ENCODE measurements around the gene SLC26A1. TPM values are rescaled to one million over a fixed set of nuclear protein-coding genes. Genes with fewer than 3 reads are reported as not detected.
"Not testable (repeated sequence)": the region's sequence is repeated elsewhere in the genome, so short reads cannot be mapped to it uniquely, and the experiment has no call there.

The SLC26A1 gene
- total and polyA plus RNA-seq, 12 donors = 0.06 to 0.66 (median 0.33) TPM; not detected in 8

GRCh38 chr4:978957-979701 lies 14.1 kb downstream of the SLC26A1 start:
- H3K4me1 ChIP-seq = peaks cover 0 to 15% (median 0%) of the 10 kb centered on the region in 9 donors

GRCh38 chr4:976016-976415 lies 17.2 kb downstream of the SLC26A1 start:
- H3K27ac ChIP-seq; DNase-seq; H3K36me3 ChIP-seq; H3K9me3 ChIP-seq; ATAC-seq; H3K27me3 ChIP-seq; intact Hi-C loops (cut with DNase I); H3K4me3 ChIP-seq: not testable (repeated sequence)
- WGBS, 2 donors = 97 to 98% methylated on average over 13 to 21 of the region's 25 CpGs
- H3K4me1 ChIP-seq = peaks cover 9 to 39% (median 23%) of the 10 kb centered on the region in 9 donors

More at GRCh38 chr4:978957-979701, 14.1 kb downstream of the SLC26A1 start:
- ATAC-seq (peak in 1 of 8 donors; percentile 28), DNase-seq (no peak)
- Histone ChIP-seq H3K4me3 (no peak overlapping the region), H3K27me3 (no peaks in the 10 kb centered on the region), H3K9me3 (no peaks in the 10 kb centered on the region), H3K36me3 (no peaks in the 10 kb centered on the region), H3K27ac (peak overlapping the region in 1 of 10 donors; percentile 47)
- 50 to 52% methylated on average over 20 of the region's 20 CpGs for WGBS, 2 donors
- TF ChIP-seq, protein P1, sequence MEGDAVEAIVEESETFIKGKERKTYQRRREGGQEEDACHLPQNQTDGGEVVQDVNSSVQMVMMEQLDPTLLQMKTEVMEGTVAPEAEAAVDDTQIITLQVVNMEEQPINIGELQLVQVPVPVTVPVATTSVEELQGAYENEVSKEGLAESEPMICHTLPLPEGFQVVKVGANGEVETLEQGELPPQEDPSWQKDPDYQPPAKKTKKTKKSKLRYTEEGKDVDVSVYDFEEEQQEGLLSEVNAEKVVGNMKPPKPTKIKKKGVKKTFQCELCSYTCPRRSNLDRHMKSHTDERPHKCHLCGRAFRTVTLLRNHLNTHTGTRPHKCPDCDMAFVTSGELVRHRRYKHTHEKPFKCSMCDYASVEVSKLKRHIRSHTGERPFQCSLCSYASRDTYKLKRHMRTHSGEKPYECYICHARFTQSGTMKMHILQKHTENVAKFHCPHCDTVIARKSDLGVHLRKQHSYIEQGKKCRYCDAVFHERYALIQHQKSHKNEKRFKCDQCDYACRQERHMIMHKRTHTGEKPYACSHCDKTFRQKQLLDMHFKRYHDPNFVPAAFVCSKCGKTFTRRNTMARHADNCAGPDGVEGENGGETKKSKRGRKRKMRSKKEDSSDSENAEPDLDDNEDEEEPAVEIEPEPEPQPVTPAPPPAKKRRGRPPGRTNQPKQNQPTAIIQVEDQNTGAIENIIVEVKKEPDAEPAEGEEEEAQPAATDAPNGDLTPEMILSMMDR (IDR thresholded peaks at IDR 0.05) = no peak
- intact Hi-C loops (cut with DNase I) = no loop called here

- TF ChIP-seq, protein P1 (IDR thresholded peaks at IDR 0.05) = no peak
- 91 to 94% methylated on average over 9 of the region's 9 CpGs for WGBS, 2 donors
- Histone ChIP-seq H3K9me3 (no peaks in the 10 kb centered on the region), H3K4me3 (no peak overlapping the region), H3K4me1 (peaks cover 9 to 40% (median 24%) of the 10 kb centered on the region in 9 donors), H3K27ac (no peak overlapping the region), H3K27me3 (no peaks in the 10 kb centered on the region), H3K36me3 (no peaks in the 10 kb centered on the region)
- DNase-seq = no peak
- ATAC-seq = no peak
- intact Hi-C loops (cut with DNase I) = loop anchor here in 1 of 10 donors (5.0 kb wide), 1 partner anchor 37 kb away; no protein-coding TSS in a partner anchor
These were observed 18.5 kb downstream of the SLC26A1 start for GRCh38 chr4:974668-975067.

GRCh38 chr4:973431-974397 lies 19.5 kb downstream of the SLC26A1 start, which contains the start of gene DGKQ:
Gene DGKQ, minus strand, starts transcription at chr4:973569. Its CDS starts 87 bp downstream, at chr4:973482.
- Histone ChIP-seq H3K9me3 (no peaks in the 10 kb centered on the region), H3K27ac (peak within 1 kb of the TSS in 4 of 10 donors; percentile 35 to 53 (median 43)), H3K36me3 (no peaks in the 10 kb centered on the region), H3K4me1 (peaks cover 9 to 31% (median 24%) of the 10 kb centered on the region in 9 donors), H3K4me3 (peak within 1 kb of the TSS; percentile 61 to 91 (median 80)), H3K27me3 (peaks cover 0 to 4% (median 0%) of the 10 kb centered on the region in 7 donors)
- ATAC-seq = peak; percentile 95 to 99 (median 98)
- 25 to 27% methylated on average over 96 to 123 of the region's 123 CpGs for WGBS, 2 donors
- peak; percentile 86 to 92 for DNase-seq
- intact Hi-C loops (cut with DNase I) = loop anchor here in 1 of 10 donors (5.0 kb wide), 1 partner anchor 36 kb away; no protein-coding TSS in a partner anchor
- TF ChIP-seq, protein P1 (IDR thresholded peaks at IDR 0.05) = no peak
